Stimulated activated CD8-positive, alpha-beta memory T cell treated with anti-CD3 and anti-CD28 coated beads, Interleukin-12 subunit alpha, Interleukin-12 subunit beta, amount 100 ng/mL, for 24 hours (primary cell): ENCODE data around the gene FRY.
"Not testable (repeated sequence)": the region's sequence is repeated elsewhere in the genome, so short reads cannot be mapped to it uniquely, and the experiment has no call there.

Source experiments
- DNase-seq: peaks from one replicate; pipeline ENCODE4 v3.0.0-alpha.2; 2020; ENCODE audit errors: extremely low read depth

FRY gene

GRCh38 chr13:32041429-32041828 is 9.9 kb downstream of the FRY start:
- no peak for DNase-seq

DNA sequence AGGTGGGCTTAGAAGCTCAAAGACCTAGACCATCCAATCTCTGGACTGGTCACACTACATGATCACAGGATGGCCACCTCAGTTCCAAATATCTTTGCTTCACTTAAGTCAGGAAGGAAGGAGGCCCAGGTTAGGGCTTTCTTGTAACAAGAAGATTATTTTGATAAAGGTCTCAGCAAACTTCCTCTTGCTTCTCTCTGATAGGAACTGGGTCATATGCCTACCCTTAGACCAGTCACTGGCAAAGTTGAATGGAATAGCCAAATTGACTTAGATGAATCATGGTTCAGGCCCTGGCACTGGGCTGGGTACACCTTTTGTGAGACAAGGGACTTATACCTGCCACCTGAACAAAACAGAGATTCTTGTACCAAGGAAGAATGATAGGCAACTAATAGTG is 11.0 kb downstream of the FRY start:
- DNase-seq = no peak

DNA sequence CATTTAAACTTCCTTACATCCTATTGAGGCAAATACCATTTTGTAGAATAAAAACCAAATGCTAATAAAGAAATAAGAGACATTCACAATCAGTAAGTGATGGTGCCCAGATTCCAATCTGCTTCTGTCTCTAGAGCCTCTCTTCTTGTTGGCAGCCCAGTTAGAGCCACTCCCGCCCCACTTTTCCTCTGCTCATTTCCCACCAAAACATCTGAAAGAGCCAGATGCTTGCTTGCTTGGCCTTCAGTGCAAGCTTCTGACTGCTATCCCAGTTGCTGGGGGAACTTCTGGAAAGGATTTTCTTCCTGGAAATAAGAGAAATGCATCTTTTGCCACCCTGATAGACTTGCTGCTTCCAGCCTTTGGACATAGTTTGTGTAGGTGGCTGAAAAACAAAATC is 12.9 kb downstream of the FRY start:
- DNase-seq = no peak

DNA sequence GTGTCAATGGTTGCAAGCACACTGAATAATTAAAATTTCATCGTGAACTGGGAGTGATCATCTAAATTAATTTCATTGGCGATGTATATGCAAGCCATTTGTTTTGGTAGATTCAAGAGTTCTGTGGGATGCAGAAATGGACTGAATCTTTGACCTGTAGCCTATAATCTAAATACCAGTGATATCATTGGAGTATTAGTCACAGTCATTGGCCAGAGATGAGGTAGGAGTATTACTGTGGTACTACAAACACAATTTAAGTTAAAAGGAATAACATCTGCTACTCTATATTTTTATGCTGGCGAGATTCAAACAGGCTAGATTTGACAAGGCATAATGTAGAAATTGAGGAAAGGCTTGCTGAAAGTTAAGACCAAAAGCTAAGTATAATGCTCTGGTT is 14.0 kb downstream of the FRY start:
- DNase-seq = no peak

DNA sequence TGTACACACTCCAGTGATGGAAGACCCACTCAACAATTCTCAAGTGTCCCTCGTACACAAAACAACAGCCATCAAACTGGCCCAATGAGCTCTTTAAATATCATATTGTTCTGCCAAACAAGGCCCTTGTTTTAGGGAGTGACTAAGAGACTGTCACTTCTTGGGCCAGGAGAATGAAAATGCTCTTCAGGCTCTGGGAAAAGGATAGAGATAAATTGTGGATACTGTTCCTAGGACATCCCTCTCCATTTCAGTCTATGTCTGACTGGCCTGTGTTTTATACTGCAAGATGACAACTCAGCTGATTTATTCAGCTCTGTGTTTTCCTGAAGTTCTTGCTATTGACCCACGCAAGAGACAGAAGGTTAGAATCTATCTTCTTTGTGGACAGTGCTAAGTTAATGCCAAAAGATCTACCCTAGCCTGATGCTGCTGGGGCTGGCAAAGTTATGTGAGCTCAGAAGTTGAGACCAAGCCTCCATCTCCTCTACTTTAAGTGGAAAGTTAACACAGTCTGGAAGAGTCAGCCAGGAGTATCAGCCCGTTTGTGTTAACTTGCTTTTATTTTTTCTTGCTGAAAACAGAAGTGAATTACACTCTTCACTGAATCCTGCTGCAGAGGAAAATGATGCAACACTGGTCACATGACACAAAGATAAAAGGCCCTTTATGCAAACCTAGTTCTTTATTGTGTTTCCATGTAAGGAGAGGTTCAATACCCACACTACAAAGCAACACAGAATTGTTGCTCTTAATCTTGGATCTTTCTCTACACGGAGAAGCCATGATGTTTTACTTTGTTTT is 14.6 kb downstream of the FRY start:
- DNase-seq = no peak

DNA sequence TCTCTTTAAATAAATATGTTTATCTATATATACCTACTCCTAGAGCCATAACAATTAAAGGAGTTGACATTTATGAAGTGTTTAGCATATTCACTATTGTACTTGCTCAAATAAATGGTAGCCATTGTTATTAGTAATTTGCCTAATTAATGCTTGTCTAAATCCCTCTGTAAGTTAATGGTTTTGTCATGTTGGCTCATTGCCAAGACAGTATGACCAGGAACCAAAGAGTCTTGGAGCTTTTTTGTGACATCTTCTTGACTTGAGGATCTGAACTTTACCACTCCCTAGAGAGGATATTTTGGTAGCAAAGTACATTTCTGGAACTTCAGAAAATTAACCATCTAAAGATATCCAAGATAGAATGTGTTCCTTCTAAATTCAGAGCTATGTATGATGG is 15.5 kb downstream of the FRY start:
- no peak for DNase-seq

GRCh38 chr13:32047793-32048192 is 16.2 kb downstream of the FRY start:
- no peak for DNase-seq

- no peak for DNase-seq
These were observed 17.2 kb downstream of the FRY start for GRCh38 chr13:32048816-32049215.

DNA sequence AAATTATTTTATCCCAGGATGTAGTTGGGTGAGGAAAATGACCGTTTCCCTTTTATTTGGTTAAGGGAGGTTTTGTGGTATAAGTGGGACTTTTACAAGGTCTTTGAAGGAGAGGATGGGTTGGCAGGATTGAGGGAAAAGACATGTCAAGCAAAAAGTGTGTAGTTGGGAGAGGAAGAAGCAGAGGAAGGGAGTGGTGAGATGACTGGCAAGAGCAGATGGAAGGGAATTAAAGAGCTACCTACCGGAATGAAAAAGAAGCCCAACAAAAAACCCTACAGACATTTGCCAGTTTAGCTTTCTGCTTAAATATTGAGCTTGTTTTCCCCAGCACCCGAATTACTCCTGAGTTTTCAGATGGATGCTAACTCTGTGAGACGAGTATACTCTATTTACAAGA is 19.6 kb downstream of the FRY start:
- DNase-seq = no peak

- no peak for DNase-seq
These were observed 24.7 kb downstream of the FRY start for GRCh38 chr13:32056316-32056715.

GRCh38 chr13:32057325-32057724 is 25.8 kb downstream of the FRY start:
- not testable (repeated sequence) for DNase-seq

- no peak for DNase-seq
These were observed 28.0 kb downstream of the FRY start for GRCh38 chr13:32059511-32059984.

DNA sequence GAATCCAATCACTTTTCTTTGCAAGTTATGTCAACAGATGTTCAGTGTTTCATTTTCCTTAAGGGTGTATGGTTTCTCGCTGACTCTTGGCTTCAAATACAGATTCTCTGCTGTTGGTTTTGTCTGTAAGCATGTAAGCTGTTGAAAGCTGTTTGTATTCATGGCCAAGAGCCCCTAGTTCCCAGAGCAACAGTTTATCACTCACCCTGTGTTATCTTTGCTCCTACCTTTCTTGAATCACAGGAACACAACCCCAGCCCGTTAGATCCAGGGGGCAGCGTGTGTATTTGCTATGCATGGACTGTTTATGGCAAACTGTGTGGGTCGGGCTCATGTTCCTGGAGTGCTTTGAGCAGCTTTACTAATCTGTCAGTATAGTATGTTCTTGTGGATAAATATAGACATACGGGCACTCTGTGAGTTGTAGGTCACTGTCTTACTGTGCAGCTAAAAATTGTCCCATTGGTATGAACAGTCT is 28.9 kb downstream of the FRY start:
- no peak for DNase-seq

DNA sequence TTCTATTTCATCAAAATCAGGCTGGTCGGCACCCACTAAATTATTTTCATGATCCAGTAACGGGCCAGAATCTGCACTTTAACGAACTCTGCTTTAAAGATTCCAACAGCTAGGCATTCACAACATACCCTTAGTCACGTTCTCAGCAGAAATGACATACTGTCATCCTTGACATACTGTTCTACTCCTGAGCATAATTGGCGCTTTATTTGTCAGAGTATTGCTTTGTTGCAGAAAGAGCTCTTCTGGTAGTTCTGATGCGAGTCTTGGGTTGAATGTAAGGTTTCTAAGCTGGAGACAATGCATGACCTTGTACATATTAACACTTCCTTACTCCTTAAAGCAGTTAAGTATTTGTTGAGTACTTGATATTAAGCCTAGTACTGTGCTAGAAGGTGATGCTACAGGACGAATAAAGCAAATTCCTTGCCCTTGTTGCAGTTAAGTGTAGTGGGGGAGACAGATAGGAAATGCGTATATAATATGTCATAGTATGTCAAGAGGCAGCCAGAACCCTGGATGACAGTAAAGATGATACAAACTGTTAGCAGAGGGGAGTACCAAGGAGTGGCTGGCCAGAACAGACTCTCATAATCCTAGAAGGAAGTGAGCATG is 32.2 kb downstream of the FRY start:
- no peak for DNase-seq

DNA sequence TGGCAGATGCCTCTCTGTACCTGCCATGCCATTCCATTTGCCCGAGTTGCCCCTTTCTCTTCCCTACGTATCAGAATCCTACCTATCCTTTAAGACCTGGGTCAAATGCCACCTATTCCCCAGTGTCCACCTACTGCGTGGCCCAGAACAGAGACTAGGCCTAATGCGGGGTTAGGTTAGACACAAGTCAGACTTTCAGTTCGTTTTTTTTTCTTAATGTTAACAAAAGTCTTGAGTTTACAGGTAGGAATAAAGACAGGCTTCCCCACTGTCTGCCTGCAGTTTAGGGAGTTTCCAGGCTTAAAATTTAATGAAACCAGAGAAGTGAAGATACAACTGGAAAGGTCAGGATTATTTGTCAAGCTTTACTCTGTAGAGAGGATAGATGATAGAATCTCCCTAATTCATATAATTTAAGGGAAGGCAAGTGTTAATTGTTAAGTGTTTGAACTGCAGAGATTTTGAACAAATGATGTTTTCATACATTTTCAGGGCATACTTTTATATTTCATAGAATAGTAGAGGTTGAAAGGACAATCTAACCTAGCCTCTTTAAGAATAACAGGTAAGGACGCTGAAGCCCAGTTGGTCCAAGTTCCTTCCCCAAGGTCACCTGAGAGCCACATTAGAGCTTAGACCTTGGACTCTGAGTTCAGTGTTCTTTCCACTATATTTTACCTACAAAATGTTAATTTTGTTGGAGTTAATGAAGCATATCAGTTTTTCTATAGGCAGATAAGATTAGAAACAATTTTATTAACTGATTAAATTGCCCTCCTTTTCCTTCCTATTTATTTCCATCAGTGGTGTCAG is 35.8 kb downstream of the FRY start:
- DNase-seq = no peak

- DNase-seq = no peak
These were observed 36.7 kb downstream of the FRY start for GRCh38 chr13:32068255-32068654.

DNA sequence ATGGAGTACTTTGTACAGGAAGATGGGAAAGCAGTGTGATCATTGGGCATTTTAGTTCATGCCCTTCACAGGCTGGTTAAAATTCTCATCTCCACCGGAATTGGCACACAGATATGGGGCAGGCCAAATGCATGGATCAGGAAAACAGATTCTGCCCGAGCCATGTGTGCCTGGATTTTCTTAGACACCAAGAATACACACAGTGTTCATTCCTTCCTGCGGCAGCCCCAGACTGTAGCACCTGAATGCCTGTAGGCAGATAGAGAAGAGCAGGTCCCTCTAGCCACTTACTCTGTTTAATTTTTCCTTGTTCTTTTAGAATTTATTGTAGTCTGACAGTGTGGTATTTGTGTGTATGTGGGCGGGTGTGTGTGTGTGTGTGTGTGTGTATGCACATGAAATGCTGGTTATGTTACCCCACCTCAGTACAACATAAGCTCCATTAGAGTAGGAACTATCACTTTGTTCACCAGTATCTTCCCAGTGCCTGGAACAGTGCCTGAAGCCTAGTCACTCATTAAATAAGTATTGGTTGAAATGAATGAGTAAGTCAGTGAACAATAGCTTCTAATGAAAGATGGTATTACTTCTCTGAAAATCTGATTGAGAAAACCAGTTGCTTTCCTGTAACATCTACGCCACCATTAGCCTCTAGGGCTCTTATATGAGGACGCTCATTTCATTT is 41.7 kb downstream of the FRY start:
- no peak for DNase-seq

DNA sequence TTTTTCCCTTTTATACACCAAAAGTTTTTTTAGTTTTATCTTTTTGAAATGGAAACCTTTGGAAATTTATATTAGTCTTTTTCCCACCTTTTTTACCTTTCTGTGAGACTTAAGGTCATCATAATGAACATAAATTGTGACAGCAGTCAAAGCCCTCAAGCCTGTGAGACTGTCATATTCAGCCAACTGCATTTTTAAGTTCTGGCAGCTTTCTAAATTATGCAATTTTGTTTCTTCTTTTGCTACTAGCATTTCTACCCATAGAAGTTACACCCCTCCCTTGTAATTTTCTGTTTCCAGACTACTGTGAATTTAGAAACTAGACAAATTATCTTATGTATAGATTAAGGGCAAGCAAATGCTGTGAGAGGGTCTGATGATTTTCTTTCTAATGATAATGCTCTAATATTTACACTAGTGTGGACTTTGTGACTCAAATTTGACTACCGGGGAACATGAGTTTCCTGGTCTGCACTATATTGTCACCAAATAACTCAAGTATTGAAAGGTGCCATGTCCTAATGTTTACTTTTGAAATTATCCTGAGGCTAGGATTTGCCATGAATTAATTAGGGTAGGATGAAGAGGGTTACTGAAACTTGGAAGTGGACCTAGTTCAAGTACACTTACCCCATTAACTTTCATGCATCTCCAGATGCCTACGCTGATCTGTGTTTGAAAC is 43.7 kb downstream of the FRY start:
- no peak for DNase-seq

- DNase-seq = no peak
These were observed 48.0 kb downstream of the FRY start for GRCh38 chr13:32079587-32079986.

- DNase-seq = no peak
These were observed 48.8 kb downstream of the FRY start for GRCh38 chr13:32080328-32080744.

GRCh38 chr13:32081591-32081990 is 50.0 kb downstream of the FRY start:
- DNase-seq = no peak
